Measurements from ENCODE around the gene MAPKBP1. TPM values are rescaled to one million over a fixed set of nuclear protein-coding genes. Genes with fewer than 3 reads are reported as not detected.

MAPKBP1 gene
- total RNA-seq, 1 donor from 2014 or later: 22.4 TPM

- DNase-seq (ENCODE audit: low spot score): no peak
These were observed 9.0 kb downstream of the MAPKBP1 start for GRCh38 chr15:41783296-41783695.

- DNase-seq (ENCODE audit: low spot score): no peak
These were observed 14.0 kb downstream of the MAPKBP1 start for GRCh38 chr15:41788262-41788661.

GRCh38 chr15:41789236-41789635 is 15.0 kb downstream of the MAPKBP1 start:
- DNase-seq (ENCODE audit: low spot score): peak; percentile 36

GRCh38 chr15:41789662-41790061 is 15.4 kb downstream of the MAPKBP1 start:
- DNase-seq (ENCODE audit: low spot score): no peak

- no peak for DNase-seq (ENCODE audit: low spot score)
These were observed 15.9 kb downstream of the MAPKBP1 start for GRCh38 chr15:41790169-41790568.

- DNase-seq (ENCODE audit: low spot score): peak; percentile 26
These were observed 16.7 kb downstream of the MAPKBP1 start for GRCh38 chr15:41790756-41791546.

- DNase-seq (ENCODE audit: low spot score): no peak
These were observed 17.3 kb downstream of the MAPKBP1 start for GRCh38 chr15:41791547-41791937.

GRCh38 chr15:41792000-41792637 is 17.8 kb downstream of the MAPKBP1 start:
- DNase-seq (ENCODE audit: low spot score): no peak

GRCh38 chr15:41794081-41794480 is 19.8 kb downstream of the MAPKBP1 start:
- DNase-seq (ENCODE audit: low spot score): peak; percentile 22

- peak; percentile 93 for DNase-seq (ENCODE audit: low spot score)
These were observed 21.9 kb downstream of the MAPKBP1 start for GRCh38 chr15:41795996-41796856.

- no peak for DNase-seq (ENCODE audit: low spot score)
These were observed 23.1 kb downstream of the MAPKBP1 start for GRCh38 chr15:41797201-41797944.

GRCh38 chr15:41798607-41799487 is 24.6 kb downstream of the MAPKBP1 start:
- DNase-seq (ENCODE audit: low spot score): no peak

- no peak for DNase-seq (ENCODE audit: low spot score)
These were observed 25.2 kb downstream of the MAPKBP1 start for GRCh38 chr15:41799488-41799805.

- no peak for DNase-seq (ENCODE audit: low spot score)
These were observed 26.9 kb downstream of the MAPKBP1 start for GRCh38 chr15:41801185-41801584.

- no peak for DNase-seq (ENCODE audit: low spot score)
These were observed 27.7 kb downstream of the MAPKBP1 start for GRCh38 chr15:41801850-41802455.

- DNase-seq (ENCODE audit: low spot score): peak; percentile 62
These were observed 30.1 kb downstream of the MAPKBP1 start for GRCh38 chr15:41804361-41804760.

- DNase-seq (ENCODE audit: low spot score): peak; percentile 56
These were observed 30.8 kb downstream of the MAPKBP1 start for GRCh38 chr15:41804916-41805666.

- DNase-seq (ENCODE audit: low spot score): no peak
These were observed 31.4 kb downstream of the MAPKBP1 start for GRCh38 chr15:41805711-41806110.
